Neural cell (in vitro differentiated cells): ENCODE results near the gene NOSTRIN.

Experiments used
- POLR2AphosphoS5 ChIP-seq: IDR thresholded peaks from 2 replicates; pipeline ENCODE4 v1.6.1; 2012
- TAF1 ChIP-seq: IDR thresholded peaks from 2 replicates; pipeline ENCODE4 v1.6.1; 2012; ENCODE audit warnings: low read depth

GRCh38 chr2:168895771-168896170 lies 93.3 kb downstream of the NOSTRIN start:
- TF ChIP-seq TAF1, result no peak
- no peak for TF ChIP-seq POLR2AphosphoS5
